Right renal pelvis (tissue), 4 donors: ENCODE results near the gene TEAD1. TPM values are rescaled to one million over a fixed set of nuclear protein-coding genes. Genes with fewer than 3 reads are reported as not detected.

Source experiments
- DNase-seq, 4 donors: peaks; one replicate each; pipeline ENCODE4 v3.0.0-alpha.2; 2013; ENCODE audit warnings: low read depth in 4 of 4, low spot score in 3 of 4, missing footprints in 1 of 4
- polyA plus RNA-seq, 4 donors: library from polyadenylated mRNA; unstranded; fragments of 120-200 nt; gene quantifications; one replicate each; pipeline ENCODE4 v1.2.1, GENCODE V29; 2013; ENCODE audit not compliant: insufficient read length in 4 of 4

Gene TEAD1
- polyA plus RNA-seq, 4 donors = 79.7 to 89.2 (median 87.6) TPM

DNA sequence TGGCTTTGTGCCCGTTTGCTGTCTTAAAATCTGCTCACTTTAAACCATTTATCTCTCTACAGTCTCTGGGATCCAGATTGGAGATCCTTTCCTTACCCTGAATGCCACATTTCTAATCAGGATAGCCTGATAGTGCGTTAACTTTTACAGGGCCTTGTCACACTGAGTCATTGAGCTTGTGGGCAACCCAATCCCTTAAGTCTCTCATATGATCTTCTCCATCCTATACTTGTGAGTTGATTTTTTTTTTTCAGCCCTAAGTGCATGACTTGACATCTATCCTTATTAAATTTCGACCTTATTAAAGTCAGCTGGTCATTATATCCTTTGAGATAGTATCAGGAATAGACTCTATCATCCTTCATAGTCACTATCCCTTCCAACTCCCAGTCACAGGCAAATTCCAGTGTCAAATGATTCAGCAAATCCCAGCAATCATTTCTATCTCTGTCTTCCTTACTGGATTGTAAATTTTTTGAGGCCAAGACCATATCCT lies 57.7 kb downstream of the TEAD1 start:
- DNase-seq = no peak

DNA sequence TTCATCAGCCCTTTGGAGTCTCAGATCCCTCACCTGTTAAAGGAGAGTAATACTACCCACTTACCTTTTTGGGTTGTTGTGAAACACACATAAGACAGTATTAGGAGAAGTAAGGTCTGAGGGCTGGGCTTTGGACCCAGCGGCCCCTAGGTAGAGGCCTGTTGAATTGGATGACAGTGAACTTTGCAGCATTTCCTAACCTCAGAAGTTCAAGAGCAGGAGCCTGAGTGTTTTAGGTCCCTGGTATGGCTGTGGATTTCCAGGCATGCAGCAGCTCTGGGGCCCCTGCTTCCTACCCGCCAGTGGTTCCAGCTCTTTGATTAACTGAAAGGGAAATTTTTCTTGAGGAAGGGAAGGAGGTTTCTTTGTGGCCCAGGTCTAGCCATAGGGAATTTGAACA lies 58.9 kb downstream of the TEAD1 start:
- no peak for DNase-seq

DNA sequence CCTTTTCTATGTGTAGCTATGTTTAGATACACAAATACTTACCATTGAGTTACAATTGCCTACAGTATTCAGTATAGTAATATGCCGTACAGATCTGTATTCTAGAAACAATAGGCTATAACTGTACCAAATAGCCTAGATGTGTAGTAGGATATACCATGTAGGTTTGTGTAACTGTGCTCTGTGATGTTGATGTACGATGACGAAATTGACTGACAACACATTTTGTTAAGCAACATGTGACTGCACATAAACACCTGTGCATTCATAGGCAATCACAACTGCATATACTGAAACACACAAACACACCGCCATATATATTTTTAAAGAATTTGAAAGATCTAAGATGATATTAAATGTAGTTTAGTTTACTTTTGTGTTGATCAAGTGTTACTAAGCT lies 60.4 kb downstream of the TEAD1 start:
- no peak for DNase-seq

DNA sequence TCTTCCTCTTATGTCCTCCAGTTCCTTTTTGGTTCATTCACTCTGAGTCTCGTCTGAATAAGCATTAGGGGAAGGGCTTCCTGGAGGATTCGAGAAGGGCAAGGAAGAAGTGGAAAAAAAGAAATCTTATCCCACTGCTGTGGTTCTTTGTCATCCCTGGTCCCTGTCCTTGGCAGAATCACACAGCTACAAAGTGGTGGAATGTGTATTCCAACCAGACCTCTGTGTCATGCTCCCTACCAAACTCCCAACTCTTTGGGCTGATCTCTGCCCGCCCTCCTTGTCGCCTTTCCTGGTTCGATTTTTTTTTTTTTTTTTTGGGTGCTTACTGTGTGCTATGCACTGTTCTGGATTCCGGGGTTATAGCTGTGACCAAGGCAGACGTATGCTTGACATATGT lies 61.0 kb downstream of the TEAD1 start:
- no peak for DNase-seq

DNA sequence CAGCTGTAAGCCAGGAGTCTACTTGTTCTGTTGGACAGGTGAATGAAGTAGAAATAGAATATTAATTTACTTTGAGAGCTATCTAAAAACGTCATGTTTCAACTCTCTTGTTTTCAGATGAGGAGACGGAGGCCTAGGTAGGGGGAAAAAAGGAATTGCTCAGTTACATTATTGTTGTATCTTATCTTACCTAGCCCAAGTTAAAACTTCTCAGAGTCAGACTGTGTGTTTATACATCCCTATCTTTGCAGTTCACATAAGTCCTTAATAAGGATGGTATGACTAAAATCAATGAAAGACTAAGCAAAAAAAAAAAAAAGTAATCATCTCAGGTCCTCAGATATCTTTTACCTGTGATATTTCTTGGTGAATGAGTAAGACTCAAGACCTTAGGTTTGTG lies 62.8 kb downstream of the TEAD1 start:
- no peak for DNase-seq

DNA sequence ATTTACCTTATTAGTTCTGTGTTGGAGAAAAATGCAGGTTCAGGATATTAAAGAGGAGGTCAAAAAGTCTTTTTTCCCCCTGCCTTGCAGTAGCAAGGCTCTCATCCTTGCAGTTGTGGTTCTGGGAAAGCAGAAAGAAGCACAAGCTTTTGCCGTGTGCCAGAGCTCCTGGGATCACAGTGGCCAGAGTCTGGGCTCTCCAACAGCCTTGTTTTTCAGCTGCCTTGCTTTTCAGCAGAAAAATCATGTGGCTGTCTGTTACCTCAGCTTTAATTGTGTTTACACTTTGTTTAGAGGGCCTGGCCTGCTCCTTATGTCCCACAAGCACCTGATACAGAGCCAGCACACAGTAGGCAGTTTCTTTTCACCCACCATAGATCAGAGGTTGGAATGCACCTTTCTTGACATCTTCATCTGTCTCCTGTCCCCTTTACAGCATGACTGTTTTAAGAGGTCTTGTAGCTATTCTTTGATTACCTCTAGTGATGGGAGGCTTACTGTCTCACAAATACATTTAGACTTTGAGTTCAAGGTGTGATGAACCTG lies 67.5 kb downstream of the TEAD1 start:
- DNase-seq = no peak

DNA sequence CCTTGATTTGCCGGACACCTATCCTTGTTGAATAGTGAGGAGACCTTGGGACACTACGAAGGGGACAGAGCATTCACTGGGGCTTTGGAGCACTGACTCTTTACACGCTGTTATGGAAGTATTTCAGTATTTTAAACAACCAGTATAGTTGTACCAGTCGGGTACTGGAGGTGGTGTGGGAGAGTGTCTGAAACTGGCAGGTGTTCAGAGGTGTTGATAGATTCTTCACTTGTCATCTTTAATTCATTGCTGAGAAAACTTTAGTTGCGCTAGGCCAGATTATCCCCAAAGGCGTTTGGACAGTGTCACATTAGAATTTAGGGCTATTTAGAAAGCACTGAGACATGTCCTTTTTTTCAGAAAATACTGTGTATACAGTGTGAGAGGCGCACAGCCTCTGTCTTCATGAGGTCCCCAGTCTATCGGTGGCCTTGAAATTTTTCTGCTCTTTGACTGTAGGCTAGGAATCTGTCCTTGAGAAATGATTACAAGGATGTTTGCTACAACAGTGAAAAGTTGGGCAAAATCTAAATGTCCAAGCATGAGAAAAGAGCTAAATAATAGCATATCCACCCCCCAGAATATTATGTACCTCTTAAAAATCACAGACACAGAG lies 69.7 kb downstream of the TEAD1 start:
- DNase-seq = no peak

DNA sequence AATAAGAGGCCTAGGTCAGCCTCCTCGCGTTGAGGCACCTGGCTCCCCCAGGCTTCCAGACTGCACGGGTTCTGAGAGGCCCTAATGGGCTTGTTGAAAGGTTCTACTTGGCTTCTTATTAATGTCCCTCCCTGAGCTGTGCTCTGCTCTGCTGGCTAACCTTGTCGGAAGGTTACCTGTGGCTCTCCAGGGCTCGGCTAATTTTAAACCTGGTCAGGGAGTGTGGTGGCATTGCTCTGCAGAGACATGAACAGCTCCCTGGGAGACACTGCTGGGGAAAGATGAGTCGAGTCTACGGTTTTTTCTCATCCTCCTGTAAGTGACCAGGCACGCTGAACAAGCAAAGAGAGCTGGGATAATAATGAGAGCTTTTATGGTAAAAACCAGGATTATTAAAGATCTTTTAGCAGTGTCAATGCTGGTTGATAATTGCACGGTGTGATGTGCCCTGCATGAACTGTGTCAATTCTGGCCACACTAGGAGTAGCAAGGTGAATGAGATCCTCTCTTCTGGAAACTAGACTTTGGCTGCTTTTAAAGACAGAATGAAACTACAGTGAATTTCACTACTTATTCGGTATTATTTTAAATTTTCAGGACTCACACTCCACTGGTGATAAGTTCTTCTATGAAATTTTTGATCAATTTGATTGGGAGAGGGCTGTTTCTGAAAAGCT lies 70.7 kb downstream of the TEAD1 start:
- DNase-seq = peak in 1 of 4 donors; percentile 69

DNA sequence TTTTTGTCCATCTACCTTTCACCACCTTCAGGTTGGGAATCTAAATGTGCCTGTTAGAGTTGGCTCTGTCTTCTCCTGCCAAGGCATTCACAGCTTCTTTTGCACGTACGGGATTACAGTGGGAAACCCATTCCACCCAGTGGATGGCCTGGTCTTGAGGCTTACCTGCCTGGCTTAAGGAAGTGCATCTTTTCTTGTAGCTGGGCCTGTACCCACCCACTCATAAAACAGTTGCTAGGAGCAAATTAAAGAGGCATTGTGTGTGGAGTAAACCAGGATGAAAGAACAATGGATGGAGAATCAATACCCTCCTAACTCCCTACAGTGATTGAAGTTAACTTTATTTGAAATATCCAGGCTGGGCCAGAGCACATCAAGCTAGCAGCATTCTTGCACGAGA lies 71.6 kb downstream of the TEAD1 start:
- DNase-seq = no peak

DNA sequence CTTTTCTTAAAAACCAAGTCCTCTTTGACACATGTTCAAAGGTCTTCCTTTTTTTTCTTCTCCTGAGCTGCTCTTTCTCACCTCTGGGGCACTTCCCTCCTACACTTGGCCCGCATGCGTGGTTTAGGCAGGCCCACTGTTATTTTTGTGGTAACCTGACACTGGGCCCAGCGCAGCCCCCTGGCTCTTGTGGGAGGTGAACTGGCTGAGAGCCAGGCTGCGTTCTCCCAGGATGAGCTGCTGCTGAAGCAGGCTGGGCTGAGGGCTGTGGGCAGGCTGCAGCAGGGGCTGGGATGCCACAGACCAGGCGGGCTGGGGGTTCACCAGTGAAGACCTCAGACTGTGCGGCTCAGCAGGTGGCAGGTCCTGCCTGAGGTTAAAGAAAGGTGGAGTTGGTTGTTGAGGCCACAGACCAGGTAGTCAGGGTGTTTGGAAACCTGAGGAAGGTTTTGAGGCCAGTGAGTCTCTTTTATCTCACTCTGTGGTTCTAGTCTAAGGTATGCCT lies 72.4 kb downstream of the TEAD1 start:
- peak; percentile 78 to 87 (median 82) for DNase-seq

DNA sequence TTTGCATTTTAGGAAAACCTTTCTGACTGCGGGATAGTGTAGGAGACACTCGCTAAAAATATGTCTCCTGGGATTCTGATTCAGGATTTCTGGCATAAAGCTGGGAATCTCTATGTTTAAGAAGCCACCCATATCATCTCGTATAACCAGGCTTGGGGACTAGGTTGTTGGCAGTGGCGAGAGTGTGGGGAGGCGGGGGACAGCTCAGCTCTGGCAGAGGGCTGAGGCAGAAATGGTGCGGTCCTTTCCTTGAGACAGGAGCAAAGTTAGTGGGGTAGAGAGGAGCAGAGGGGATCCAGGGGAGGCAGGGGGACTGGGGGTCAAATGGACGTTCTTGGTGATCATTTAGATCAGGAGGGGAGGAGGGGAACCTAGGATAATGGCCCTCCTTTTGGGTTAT lies 74.3 kb downstream of the TEAD1 start:
- DNase-seq = no peak

DNA sequence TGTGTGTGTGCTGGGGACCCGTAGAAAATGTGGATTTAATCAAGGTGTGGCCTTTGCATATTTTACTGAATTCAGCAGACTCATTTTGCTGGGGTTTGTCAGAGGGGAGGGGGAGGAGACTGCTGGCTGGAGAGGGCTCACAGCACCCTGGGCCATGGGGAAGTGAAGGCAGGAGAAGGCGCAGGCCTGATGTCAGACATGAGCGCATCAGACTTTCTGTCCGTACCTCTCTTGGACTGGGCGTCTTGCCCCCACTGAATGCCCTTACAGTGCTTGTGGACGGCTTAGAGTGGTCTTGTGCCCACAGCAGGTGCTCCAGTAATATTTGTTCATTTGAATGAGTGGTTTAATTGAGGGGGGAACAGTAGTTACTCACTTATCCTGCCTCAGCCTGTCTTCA lies 75.2 kb downstream of the TEAD1 start:
- DNase-seq = no peak

DNA sequence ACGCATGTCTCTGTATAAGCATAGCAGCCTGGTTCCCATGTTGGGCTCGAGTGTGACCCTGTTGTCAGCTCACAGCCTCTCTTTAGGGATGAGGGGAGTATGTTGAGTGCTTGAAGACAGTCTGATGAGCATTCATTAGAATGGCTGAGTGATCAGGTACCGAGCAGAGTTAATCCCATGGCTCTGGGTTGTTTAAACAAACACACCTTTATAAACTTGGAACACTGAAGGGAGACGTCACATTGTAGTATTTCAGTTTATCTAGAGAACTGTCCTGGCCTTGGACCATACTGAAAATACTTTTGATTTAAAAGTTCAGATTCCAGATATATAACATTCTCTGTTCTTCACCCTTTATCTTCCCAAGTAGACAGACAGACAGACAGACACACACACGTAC lies 76.0 kb downstream of the TEAD1 start:
- DNase-seq = no peak

DNA sequence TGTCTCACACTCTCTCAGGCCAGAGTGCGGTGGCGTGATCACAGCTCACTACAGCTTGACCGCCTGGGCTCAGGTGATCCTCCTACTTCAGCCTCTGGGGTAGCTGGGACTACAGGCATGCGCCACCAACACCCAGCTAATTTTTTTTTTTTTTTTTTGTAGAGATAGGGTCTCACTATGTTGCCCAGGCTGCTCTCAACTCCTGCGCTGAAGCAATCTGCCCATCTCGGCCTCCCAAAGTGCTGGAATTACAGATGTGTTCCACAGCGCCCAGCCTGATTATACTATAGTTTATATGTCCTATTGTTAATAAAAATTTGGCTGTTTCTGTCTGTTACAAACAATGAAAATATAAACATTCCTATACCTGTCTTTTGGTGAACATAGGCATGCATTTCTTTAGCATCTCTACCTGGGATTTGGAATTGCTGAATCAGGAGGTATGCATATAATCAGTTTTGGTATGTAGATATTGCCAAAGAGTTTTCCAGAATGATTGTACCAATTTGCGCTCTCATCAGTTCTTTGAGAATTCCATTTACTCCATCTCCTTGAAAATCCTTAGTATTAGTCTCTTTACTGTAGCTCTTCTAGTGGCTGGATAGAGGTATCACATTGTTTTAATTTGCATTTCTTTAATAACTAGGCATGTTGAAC lies 78.8 kb downstream of the TEAD1 start:
- DNase-seq = no peak

DNA sequence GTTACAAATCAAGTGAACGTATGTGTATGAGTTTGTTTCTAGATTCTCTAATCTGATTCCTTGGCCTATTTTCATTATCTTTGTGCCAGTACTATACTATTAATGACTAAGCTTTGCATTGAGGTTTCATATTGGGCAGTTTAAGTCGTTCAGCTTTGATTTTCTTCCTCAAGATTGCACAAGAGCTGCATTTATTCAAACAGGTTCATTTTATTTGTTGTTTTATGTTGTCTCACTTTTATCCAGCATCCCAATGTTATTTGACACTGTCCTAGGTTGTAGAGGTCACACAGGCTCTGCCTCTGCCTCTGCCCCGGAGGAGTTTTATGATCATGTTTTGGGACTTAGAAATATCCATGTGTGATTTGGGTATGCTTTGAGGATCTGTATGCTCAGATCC lies 79.8 kb downstream of the TEAD1 start:
- no peak for DNase-seq

DNA sequence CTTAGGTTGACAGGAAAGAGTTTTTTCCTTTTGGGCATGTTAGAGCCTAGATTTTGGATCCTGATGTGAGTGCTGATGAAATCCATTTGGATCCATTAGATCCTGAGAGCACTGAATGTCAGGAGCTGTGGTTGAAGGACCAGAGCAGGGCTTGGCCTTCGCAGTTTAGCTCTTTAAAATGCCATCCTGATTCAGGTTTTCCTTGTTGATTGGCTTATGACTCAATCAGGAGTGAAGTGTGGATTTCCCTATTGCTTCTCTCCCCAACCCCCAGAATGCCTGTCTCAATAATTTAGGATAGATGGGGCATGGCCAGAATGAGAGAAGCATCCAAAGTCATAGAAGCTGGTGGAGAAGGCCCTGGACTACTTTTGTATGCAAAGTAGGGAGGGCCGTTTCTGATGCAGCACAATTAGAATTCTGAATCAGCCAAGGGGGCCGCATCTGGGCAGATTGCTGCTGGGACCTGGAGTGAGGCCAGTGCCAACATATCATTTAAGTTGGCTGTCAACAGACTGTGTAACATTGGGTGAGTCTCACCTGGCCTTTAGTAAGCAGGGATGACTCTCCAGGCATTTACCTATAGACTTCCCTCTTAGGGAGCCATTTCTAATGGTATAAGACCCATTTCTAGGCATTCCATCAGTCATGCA lies 80.5 kb downstream of the TEAD1 start:
- DNase-seq = no peak

DNA sequence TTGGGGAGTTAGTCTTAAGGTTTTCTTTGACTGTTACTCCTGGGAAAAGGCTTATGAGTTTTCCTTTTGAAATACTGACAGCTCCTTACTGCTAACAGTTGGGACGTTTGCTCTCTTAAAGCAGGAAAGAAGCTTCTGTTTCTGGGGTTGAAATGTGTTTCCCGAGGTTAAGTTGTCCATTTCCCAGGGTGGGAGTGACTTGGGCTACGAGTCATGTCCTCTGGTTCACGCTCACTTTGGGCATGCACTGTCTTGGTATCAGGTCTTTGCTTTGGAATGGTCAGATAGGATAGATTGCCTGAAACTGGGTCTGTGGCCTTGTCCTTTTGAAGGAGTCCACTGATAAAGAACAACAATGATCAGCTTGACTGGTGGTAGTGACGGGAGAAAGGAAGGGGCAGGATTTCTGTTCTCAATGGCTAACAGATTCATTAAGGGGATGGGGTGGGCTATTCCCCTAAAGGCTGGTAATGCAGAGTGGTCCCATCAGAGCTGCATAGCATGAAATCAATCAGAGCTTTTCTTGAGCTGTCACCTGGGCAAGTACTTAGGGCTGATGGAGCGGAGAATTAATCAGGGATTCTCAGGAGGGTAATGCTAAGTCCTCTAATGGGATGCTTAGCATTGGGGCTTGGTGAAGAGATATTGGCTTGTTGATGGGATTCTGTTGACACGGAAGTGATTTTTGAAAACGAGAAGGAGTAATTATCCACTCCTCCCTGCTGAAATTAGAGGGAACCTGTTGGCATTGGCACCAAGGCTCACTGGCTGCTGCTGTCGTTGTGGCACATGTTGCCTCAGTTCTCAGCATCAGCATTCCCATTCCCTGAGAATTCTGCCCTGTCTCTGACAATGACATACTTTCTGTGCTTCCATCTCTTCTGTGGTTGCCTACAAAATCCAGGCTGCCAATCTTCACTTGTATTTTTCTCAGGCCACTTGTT lies 81.6 kb downstream of the TEAD1 start:
- no peak for DNase-seq

DNA sequence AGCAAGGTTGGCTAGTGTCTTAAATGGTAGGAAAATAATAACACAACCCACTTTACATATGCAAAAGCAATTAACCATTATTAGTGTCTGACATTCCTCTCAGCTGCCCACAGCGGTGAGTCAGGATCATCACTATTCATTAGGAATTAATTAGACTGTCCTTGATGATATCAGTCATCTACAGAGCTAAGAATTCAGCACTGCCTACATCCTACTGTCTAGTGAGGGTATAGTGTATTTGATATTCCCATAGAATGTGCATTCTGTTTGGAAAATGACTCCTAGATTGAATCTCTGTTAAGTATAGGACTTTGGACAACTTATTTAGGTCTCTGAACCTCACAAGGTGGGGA lies 82.2 kb downstream of the TEAD1 start:
- no peak for DNase-seq

DNA sequence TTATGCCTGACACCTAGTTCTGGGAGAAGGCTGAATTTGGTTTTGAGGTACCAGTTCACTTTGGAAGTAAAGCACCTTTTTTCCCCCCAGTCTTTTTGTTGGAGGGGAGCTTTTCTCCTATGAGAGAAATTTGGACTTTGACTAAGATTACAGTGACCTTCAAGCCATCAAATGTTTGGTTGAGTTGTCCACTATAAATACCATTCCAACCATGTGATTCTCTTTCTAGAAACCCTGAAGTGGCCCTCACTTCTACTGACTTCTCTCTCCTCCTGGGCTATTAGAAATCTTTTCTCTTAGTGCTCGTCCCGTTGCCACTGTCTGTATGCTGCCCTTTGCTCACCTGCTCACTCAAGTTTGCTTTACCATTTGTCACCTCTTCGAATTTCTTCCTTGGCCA lies 82.6 kb downstream of the TEAD1 start:
- no peak for DNase-seq

DNA sequence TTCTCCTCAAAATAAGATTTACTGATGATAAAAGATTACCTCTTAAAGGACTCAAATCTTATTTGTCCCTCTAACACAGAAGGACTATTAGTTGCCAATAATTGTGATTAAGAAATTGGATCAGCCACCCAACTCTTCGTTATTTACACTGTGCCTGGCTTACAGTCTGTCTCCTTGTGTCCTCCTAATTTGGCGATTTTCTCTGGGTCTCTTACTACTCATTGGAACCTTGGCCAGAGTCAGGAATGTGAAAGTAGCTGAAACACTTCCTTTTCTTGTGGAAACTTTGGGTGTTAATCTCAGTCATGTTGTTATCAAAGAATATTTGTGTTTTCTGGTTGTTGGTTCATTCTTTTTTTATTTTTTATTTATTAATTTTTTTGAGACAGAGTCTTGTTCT lies 83.2 kb downstream of the TEAD1 start:
- no peak for DNase-seq
